Right lobe of liver (tissue), 4 donors: ENCODE data around the gene RIC8A.

Experiments used
- POLR2A ChIP-seq: fragments of 450-650 bp; IDR thresholded peaks from one replicate; pipeline ENCODE4 v1.6.1; 2017; ENCODE audit warnings: antibody characterized with exemption, mild to moderate bottlenecking
- TF ChIP-seq, protein P1 (sequence below), 4 donors: fragments of 200-600 bp in 3 of 4; fragments of 450-650 bp in 1 of 4; IDR thresholded peaks; one replicate each; pipeline versions ENCODE4 v1.5.1 to v1.8.0; 2016 to 2022; ENCODE audit warnings: antibody characterized with exemption in 4 of 4, mild to moderate bottlenecking in 2 of 4
- donor health status: DM: no; HTN: no; CAD: no.
- donor health status: DM: no; HTN: no; CAD: no.
- donor health status: DM: no; HTN: yes; CAD: no.

DNA sequence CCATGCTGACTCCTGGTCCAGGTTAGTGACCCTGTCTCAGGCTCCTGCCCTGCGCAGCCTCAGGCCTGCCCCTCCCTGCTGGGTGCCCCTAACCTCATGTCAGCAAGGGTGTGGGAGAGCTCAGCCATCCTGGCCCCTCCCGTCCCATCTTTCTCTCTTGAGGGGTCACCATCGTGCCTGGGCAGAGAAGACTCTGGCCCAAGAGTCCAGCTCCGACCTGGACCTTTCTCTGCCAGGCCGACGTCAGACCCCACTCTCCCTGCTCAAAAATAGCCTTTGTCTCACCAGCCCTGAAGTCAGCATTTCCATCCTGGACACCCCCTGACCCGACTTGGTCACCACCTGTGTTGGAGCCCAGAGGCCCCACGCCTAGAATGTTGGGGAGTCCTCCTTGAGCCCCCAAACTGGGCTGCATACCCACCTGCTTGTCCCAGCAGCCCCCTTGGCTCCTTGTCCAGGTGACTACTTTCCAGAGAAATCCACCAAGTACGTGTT lies 9.7 kb upstream of the RIC8A start:
- TF ChIP-seq, protein P1, sequence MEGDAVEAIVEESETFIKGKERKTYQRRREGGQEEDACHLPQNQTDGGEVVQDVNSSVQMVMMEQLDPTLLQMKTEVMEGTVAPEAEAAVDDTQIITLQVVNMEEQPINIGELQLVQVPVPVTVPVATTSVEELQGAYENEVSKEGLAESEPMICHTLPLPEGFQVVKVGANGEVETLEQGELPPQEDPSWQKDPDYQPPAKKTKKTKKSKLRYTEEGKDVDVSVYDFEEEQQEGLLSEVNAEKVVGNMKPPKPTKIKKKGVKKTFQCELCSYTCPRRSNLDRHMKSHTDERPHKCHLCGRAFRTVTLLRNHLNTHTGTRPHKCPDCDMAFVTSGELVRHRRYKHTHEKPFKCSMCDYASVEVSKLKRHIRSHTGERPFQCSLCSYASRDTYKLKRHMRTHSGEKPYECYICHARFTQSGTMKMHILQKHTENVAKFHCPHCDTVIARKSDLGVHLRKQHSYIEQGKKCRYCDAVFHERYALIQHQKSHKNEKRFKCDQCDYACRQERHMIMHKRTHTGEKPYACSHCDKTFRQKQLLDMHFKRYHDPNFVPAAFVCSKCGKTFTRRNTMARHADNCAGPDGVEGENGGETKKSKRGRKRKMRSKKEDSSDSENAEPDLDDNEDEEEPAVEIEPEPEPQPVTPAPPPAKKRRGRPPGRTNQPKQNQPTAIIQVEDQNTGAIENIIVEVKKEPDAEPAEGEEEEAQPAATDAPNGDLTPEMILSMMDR (IDR thresholded peaks at IDR 0.05), result no peak
- TF ChIP-seq POLR2A, result no peak
